ENCODE data around the gene FAM227A. TPM values are rescaled to one million over a fixed set of nuclear protein-coding genes. Genes with fewer than 3 reads are reported as not detected.
A peak's percentile ranks its signal among the peaks of the same experiment; 100 is the strongest.

The FAM227A gene
- total RNA-seq, result 1.6 and 5.6 TPM in 2 replicates
- 1.8 TPM for polyA plus RNA-seq (2012)

GRCh38 chr22:38656256-38657044 is at the start of gene FAM227A, which contains the start of gene CBY1:
FAM227A (minus strand) TSS chr22:38656392; CDS start chr22:38650168, 6,224 bp downstream.
CBY1 (plus strand) TSS chr22:38656638; CDS start chr22:38668055, 11,417 bp downstream.
- DNase-seq (ENCODE audit: low read depth), result peak; percentile 88

DNA sequence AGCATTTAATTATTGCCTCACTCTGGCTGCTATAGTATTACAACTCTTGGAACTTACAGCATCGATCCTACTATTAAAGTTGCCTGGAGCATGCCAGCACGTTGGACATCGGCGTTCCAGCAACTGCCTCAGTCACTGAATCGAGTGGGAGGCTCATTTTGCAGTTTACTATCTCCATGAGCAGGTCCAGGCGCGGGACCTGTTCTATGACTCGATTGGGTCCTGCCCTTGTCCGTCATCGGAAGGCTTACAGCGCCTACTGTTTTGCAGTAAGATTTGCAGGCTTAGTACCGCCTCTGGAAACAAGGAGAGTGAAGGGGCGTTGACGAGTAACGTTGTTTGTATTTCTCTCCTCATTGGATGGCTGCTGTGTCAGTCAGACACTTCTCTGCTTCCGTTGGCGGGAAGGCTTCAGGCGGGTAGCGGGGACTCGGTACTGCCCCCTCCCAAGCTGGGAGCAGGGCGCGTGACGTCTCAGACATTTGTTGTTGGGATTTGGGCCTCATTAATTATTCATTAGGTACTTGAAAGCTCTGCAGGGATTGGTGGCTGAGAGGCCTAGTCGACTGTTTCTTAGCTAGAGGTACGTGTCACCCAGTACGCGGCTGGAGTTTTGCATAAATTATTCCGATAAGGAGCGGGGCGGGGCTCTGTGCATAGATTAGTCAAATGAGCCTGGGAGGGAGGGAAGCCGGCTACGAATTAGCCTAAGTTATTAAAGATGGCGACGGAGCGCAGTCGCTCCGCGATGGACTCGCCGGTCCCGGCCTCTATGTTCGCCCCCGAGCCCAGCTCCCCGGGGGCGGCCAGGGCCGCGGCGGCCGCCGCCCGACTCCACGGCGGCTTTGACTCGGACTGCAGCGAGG is 49.3 kb upstream of the FAM227A start, which contains the start of gene GTPBP1:
Gene GTPBP1, plus strand, starts transcription at position 710 of the 866 bp plus-strand sequence. Its CDS starts 12 bp downstream, at position 722.
- DNase-seq (ENCODE audit: low read depth), result peak; percentile 100

- no peak for DNase-seq (ENCODE audit: low read depth)
These were observed 48.6 kb upstream of the FAM227A start for GRCh38 chr22:38704654-38705234.

- peak; percentile 94 for DNase-seq (ENCODE audit: low read depth)
These were observed 44.8 kb upstream of the FAM227A start, which contains the start of gene JOSD1 for GRCh38 chr22:38700789-38701628. JOSD1 (minus strand) TSS chr22:38700943; CDS start chr22:38699987, 956 bp downstream.

GRCh38 chr22:38700270-38700788 is 44.1 kb upstream of the FAM227A start:
- DNase-seq (ENCODE audit: low read depth), result peak; percentile 63

GRCh38 chr22:38699784-38700183 is 43.6 kb upstream of the FAM227A start:
- DNase-seq (ENCODE audit: low read depth), result peak; percentile 23

DNA sequence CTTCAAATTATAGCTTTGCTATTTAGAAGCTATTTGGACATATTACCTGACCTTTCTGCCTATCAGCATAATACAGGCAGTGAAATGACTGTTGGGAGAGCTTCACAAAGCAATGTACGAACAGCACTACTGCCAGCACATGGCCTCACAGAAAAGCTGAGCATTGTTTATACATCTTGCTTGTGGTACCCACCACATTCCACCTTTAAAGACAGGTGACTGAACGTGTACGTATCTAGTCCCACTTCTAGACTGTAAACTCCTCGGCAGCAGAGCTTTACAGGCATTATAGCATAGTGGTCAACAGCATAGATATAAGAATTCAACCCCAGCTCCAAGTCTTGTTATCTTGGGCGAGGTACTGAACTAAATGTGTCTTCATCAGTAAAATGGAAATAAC is 43.0 kb upstream of the FAM227A start:
- DNase-seq (ENCODE audit: low read depth), result no peak

GRCh38 chr22:38698407-38699094 is 42.4 kb upstream of the FAM227A start:
- no peak for DNase-seq (ENCODE audit: low read depth)

DNA sequence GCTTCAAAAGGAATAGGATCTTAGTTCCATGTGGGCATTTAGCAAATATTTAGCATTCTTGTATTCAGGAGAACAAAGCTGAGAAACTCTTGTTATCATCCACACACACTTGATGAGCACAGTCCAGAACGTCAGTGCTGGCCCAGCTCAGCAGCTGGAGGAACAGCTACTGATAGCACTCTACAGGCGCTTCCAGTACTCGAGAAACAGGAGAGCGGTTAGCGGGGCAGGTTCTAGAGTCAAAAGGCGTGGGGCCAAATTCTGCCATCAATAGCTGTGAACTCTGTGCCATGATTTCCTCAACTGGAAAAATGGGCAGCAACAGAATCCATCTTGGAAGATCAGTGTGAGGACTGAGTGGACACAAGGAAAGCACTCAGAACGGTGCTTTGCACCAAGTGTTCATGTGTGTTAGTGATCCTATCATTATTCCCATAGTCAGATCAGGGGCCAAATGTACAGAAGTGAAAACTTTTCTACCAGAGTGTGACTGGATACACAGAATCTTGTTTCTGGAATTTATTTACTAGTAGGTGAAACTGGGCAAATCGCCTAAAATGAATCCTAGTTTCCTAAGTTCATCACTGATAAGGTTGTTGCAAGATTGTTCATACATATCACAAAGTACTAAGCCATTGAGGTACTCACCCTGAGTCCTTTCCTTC is 41.4 kb upstream of the FAM227A start:
- no peak for DNase-seq (ENCODE audit: low read depth)

DNA sequence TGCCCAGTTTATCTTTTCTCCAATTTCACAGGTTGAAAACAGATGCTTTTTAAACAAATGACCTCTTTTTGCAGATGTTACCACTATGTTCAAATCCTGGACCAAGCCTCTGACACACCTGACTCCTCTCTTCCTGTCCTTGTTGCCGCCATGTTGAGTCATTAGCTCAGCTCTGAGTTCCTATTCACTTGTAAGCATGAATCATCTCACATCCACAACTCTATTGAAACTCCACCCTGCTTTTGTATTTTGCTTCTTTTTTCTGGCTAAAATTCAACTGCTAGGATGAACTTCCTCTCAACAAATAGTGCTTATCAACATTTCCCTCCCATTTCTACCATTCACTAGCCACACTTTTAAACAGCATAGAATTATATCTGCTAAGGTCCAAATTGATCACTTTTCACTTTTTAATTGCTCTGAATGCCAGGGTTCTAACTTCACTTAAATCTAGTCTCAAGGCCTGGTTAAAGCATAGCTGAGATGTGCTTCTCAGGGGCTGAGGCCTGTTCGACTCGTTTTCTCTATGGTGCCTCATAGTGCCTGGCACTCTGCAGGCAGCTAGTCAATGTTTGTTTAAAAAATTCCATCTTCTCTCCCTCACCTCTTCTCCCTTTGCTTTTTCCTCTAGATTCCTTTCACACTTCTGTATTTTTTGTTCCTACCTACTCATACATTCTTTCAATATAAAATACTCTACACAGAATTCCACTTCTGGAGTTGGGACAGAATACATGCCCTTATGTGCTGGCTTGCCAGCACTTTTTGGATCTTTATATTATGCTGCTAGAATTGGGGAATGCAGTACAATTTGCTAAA is 40.6 kb upstream of the FAM227A start:
- DNase-seq (ENCODE audit: low read depth), result peak; percentile 35

- no peak for DNase-seq (ENCODE audit: low read depth)
These were observed 38.7 kb upstream of the FAM227A start for GRCh38 chr22:38694940-38695339.

DNA sequence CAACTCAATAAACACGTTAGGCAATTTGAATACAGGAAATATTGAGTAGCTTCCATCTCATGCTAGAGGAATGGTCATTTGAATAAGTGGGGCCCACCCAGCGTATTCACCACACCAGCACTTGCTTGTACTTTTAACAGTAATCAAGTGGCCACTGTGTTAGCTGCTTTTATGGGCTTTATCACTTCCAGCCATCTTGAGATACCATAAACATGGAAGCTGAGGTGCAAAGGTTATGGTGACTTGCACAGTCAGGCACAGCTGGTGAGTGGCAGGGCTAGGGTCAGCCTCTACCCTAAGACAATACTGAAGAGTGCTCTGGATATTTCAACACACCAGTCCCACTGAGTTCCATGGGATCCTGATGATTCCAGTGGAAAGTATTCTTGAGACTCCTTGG is 37.9 kb upstream of the FAM227A start:
- DNase-seq (ENCODE audit: low read depth), result no peak

DNA sequence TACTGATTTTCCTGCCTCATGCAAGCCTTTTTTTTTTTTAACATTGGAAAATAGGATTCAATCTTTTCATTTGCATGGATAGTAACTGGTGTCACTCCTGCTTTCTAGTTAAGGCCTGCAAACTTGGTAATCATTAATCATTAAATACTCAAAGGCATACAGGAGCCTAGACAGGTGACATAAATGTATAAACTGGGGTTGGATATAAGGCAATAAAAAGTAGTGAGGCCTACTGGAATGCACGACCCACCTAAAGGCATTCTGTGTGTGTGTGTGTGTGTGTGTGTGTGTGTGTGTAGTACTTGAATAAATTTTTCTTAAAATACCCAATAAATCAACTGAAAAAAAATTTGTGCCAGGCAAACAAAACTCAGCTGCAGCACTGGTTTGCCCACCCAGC is 33.5 kb upstream of the FAM227A start:
- DNase-seq (ENCODE audit: low read depth), result no peak

DNA sequence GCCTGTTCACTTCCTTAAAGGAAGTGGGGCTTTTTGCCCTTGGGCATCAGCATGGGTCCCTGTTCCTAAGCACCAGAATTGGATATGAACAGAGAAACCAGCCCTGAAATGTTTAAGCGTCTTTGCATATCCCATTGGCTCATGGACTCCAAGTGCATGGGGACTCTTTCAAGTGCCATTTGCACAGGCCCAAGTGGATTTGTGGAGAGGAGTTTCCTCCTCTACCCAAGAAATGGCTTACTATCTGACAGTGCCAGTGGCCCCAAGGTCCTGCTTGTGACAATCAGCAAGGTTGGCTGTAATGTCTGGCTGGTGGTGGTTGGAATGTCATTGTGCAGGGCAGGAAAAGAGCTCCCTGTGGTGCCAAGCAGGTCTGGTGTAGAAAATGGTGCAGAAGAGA is 29.6 kb upstream of the FAM227A start:
- DNase-seq (ENCODE audit: low read depth), result no peak

DNA sequence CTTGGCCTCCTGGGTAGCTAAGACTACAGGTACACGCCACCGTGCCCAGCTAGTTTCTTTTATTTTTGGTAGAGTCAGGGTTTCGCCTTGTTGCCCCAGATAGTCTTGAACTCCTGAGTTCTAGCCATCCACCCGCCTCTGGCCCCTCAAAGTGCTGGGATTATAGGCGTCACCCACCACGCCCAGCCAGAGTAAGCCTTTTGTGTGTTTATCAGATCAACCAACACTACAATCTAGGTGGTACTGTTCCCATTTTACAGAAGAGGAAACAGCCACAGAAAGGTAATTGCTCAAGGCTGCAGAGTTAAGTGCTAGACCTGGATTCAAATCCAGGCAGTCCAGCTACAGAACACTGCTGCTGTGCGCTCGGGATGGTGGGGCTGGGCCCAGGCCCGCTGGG is 28.7 kb upstream of the FAM227A start:
- DNase-seq (ENCODE audit: low read depth), result no peak

- peak; percentile 90 for DNase-seq (ENCODE audit: low read depth)
These were observed 25.6 kb upstream of the FAM227A start, which contains the start of gene TOMM22 for GRCh38 chr22:38681582-38682335. TOMM22 (plus strand) TSS chr22:38681957; CDS start chr22:38681979, 22 bp downstream.

DNA sequence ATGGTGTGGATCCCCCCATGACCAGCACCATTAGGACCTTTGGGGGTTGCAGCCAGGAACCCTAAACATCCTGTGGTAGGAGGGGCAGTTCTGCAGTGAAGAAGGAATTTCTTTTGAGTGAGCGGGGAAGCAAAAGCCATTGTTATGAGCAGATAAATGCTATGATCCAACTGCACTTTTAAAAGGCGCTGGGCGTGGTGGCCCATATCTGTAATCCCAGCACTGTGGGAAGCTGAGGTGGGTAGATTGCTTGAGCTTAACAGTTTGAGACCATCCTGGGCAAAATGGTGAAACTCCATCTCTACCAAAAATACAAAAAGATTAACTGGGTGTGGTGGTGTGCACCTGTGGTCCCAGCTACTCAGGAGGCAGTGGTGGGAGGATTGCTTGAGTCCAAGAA is 19.6 kb upstream of the FAM227A start:
- DNase-seq (ENCODE audit: low read depth), result no peak
